Pons (tissue), 1 donor: ENCODE results near the gene SLU7.
A peak's percentile ranks its signal among the peaks of the same experiment; 100 is the strongest.

Source experiments
- DNase-seq: peaks from one replicate; pipeline ENCODE4 v3.0.0-alpha.2; 2016; ENCODE audit warnings: low spot score

Gene SLU7

GRCh38 chr5:160418561-160419457, at the start of gene SLU7:
TSS of gene SLU7 (minus strand) at chr5:160419081. CDS start at chr5:160415294, 3,787 bp downstream.
- DNase-seq = peak; percentile 87

GRCh38 chr5:160468363-160468975, 49.6 kb upstream of the SLU7 start:
- no peak for DNase-seq

GRCh38 chr5:160467555-160468362, 48.9 kb upstream of the SLU7 start:
- peak; percentile 65 for DNase-seq

GRCh38 chr5:160466889-160467554, 48.1 kb upstream of the SLU7 start:
- DNase-seq = no peak

GRCh38 chr5:160466116-160466515, 47.2 kb upstream of the SLU7 start:
- no peak for DNase-seq

- no peak for DNase-seq
These were observed 45.6 kb upstream of the SLU7 start for GRCh38 chr5:160464466-160464797.

- DNase-seq = no peak
These were observed 45.0 kb upstream of the SLU7 start for GRCh38 chr5:160463740-160464465.

- no peak for DNase-seq
These were observed 44.3 kb upstream of the SLU7 start for GRCh38 chr5:160463227-160463626.

GRCh38 chr5:160462167-160462566, 43.3 kb upstream of the SLU7 start:
- no peak for DNase-seq

GRCh38 chr5:160461378-160461777, 42.5 kb upstream of the SLU7 start:
- no peak for DNase-seq

GRCh38 chr5:160460377-160461049, 41.6 kb upstream of the SLU7 start:
- no peak for DNase-seq

- no peak for DNase-seq
These were observed 40.2 kb upstream of the SLU7 start for GRCh38 chr5:160458806-160459800.

GRCh38 chr5:160457252-160457651, 38.4 kb upstream of the SLU7 start:
- DNase-seq = no peak

- DNase-seq = no peak
These were observed 37.7 kb upstream of the SLU7 start for GRCh38 chr5:160456480-160457177.

- no peak for DNase-seq
These were observed 36.7 kb upstream of the SLU7 start for GRCh38 chr5:160455600-160455999.

GRCh38 chr5:160453751-160454150, 34.9 kb upstream of the SLU7 start:
- no peak for DNase-seq

GRCh38 chr5:160452795-160453194, 33.9 kb upstream of the SLU7 start:
- DNase-seq = no peak

- DNase-seq = no peak
These were observed 33.2 kb upstream of the SLU7 start for GRCh38 chr5:160452036-160452435.

GRCh38 chr5:160451281-160451680, 32.4 kb upstream of the SLU7 start:
- DNase-seq = no peak
